Measurements from ENCODE around the gene SENP5. TPM values are rescaled to one million over a fixed set of nuclear protein-coding genes. Genes with fewer than 3 reads are reported as not detected.
A peak's percentile ranks its signal among the peaks of the same experiment; 100 is the strongest.
"Not testable (repeated sequence)": the region's sequence is repeated elsewhere in the genome, so short reads cannot be mapped to it uniquely, and the experiment has no call there.

The SENP5 gene
- total and polyA plus RNA-seq, 9 of the 15 experiments (the other 6 are each of a cell fraction or from before 2014, with no cell fraction given), result 18.3 to 59.7 (median 35.8) TPM

- peak; percentile 76 for TF ChIP-seq TFAP4 (CRISPR knock-in tag; IDR thresholded peaks at IDR 0.05; ENCODE audit: borderline replicate concordance)
- peak; percentile 62 for TF ChIP-seq FOSL1 (tag; conservative IDR thresholded peaks at IDR 0.05)
Measured at GRCh38 chr3:196844235-196845219, 23.2 kb upstream of the SENP5 start (continued).

- H3K27ac ChIP-seq (ENCODE audit: extremely low read depth, low read depth, low read length); H3K9me3 ChIP-seq (replicated peaks; ENCODE audit: control insufficient read depth, insufficient read depth, low read depth, low read length); H3K36me3 ChIP-seq (ENCODE audit: control insufficient read depth, insufficient read depth, low read length); BruUV-seq (replicated peaks); H3K9me1 ChIP-seq (ENCODE audit: control insufficient read depth, insufficient read depth, low read length); in situ Hi-C loops (cut with MboI); CTCF ChIA-PET (ENCODE audit: low intra/inter-chr PET ratio); H4K20me1 ChIP-seq (replicated peaks; ENCODE audit: control insufficient read depth, insufficient read depth, low read length); H3K9ac ChIP-seq (ENCODE audit: insufficient read depth in 1 of 2, low read depth in 2 of 2, low read length in 2 of 2); FAIRE-seq; ATAC-seq; H3K79me2 ChIP-seq (ENCODE audit: control insufficient read depth, insufficient read depth, low read length); H2AFZ ChIP-seq (ENCODE audit: low read depth, low read length); H3K4me2 ChIP-seq (ENCODE audit: insufficient read depth, low read length); H3K27me3 ChIP-seq (ENCODE audit: control insufficient read depth in 2 of 2, insufficient read depth in 2 of 2, low read length in 2 of 2); DNase-seq (ENCODE audit: extremely low read depth in 1 of 4, low spot score in 3 of 4); intact Hi-C loops (cut with micrococcal nuclease); H3K4me3 ChIP-seq; POLR2A ChIA-PET: not testable (repeated sequence)
- H3K4me1 ChIP-seq (replicated peaks in 1 of 2; ENCODE audit: control insufficient read depth in 2 of 2, insufficient read depth in 2 of 2, low read length in 2 of 2), result peaks cover 10 to 21% of the 10 kb centered on the region in 2 experiments
- peak; percentile 55 for TF ChIP-seq ZFP36 (IDR thresholded peaks at IDR 0.05; ENCODE audit: low read depth, low read length, partially characterized antibody)
- 83% methylated on average over 4 of the region's 4 CpGs for WGBS (ENCODE audit: insufficient coverage, low coverage, missing lambda C conversion rate)
Measured at GRCh38 chr3:196848375-196848774, 19.3 kb upstream of the SENP5 start.

Data from K562 (cell line).